SK-N-SH treated with all-trans-retinoic acid at 6 μM for 48 hours (cell line): Measurements from ENCODE around the gene MAP3K1.
"Not testable (repeated sequence)": the region's sequence is repeated elsewhere in the genome, so short reads cannot be mapped to it uniquely, and the experiment has no call there.

Experiments
- ATAC-seq: fragments of 200-7000 bp; cut with Tn5 transposase; 3 replicates; pipeline ENCODE4 v1.9.1; 2020; ENCODE audit warnings: mild to moderate bottlenecking, moderate library complexity
- ARNTL ChIP-seq: fragments of 450-650 bp; formaldehyde crosslinking; IDR thresholded peaks from 2 replicates; pipeline ENCODE4 v1.5.0; 2020; ENCODE audit warnings: low read depth, mild to moderate bottlenecking, moderate library complexity, borderline replicate concordance
- BACH2 ChIP-seq: fragments of 250-450 bp; sonication (Bioruptor Pico); IDR thresholded peaks from 2 replicates; pipeline ENCODE4 v1.9.0; 2021; ENCODE audit warnings: mild to moderate bottlenecking, borderline replicate concordance
- ESRRG ChIP-seq: fragments of 250-450 bp; sonication (Bioruptor Pico); IDR thresholded peaks from 2 replicates; pipeline ENCODE4 v1.6.1; 2021; ENCODE audit warnings: mild to moderate bottlenecking
- GLIS3 ChIP-seq: fragments of 250-450 bp; sonication (Bioruptor Pico); IDR thresholded peaks from 2 replicates; pipeline ENCODE4 v1.5.0; 2020; ENCODE audit warnings: mild to moderate bottlenecking, moderate library complexity
- ISL1 ChIP-seq: fragments of 250-450 bp; sonication (Bioruptor Pico); IDR thresholded peaks from 2 replicates; pipeline ENCODE4 v2.1.2; 2022; ENCODE audit warnings: mild to moderate bottlenecking, moderate library complexity
- OSR1 ChIP-seq: fragments of 250-450 bp; sonication (Bioruptor Pico); IDR thresholded peaks from 2 replicates; pipeline ENCODE4 v1.8.0; 2022; ENCODE audit warnings: moderate library complexity, mild to moderate bottlenecking, inconsistent platforms
- PPARA ChIP-seq: fragments of 250-450 bp; sonication (Bioruptor Pico); IDR thresholded peaks from 2 replicates; pipeline ENCODE4 v1.5.0; 2020; ENCODE audit warnings: mild to moderate bottlenecking, borderline replicate concordance
- RARB ChIP-seq: fragments of 250-450 bp; sonication (Bioruptor Pico); IDR thresholded peaks from 2 replicates; pipeline ENCODE4 v1.8.0; 2021; ENCODE audit warnings: mild to moderate bottlenecking, moderate library complexity
- SNAI2 ChIP-seq: fragments of 250-450 bp; sonication (Bioruptor Pico); IDR thresholded peaks from 2 replicates; pipeline ENCODE4 v1.5.0; 2020; ENCODE audit warnings: mild to moderate bottlenecking, moderate library complexity
- TCF4 ChIP-seq: fragments of 250-450 bp; sonication (Bioruptor Pico); IDR thresholded peaks from 2 replicates; pipeline ENCODE4 v1.8.0; 2021; ENCODE audit warnings: mild to moderate bottlenecking, moderate library complexity, borderline replicate concordance
- ZC3H10 ChIP-seq: fragments of 250-450 bp; sonication (Bioruptor Pico); IDR thresholded peaks from 2 replicates; pipeline ENCODE4 v1.5.1; 2021; ENCODE audit warnings: mild to moderate bottlenecking, moderate library complexity
- ZFP3 ChIP-seq: fragments of 250-450 bp; sonication (Bioruptor Pico); IDR thresholded peaks from 2 replicates; pipeline ENCODE4 v1.5.0; 2020; ENCODE audit warnings: mild to moderate bottlenecking, moderate library complexity
- ZFP30 ChIP-seq: fragments of 450-650 bp; formaldehyde crosslinking; IDR thresholded peaks from 2 replicates; pipeline ENCODE4 v1.5.0; 2022; ENCODE audit warnings: mild to moderate bottlenecking, moderate library complexity
- ZNF70 ChIP-seq: fragments of 450-650 bp; formaldehyde crosslinking; IDR thresholded peaks from 2 replicates; pipeline ENCODE4 v1.5.0; 2020; ENCODE audit warnings: mild to moderate bottlenecking, moderate library complexity
- ZNF8 ChIP-seq: fragments of 450-650 bp; formaldehyde crosslinking; IDR thresholded peaks from 2 replicates; pipeline ENCODE4 v1.5.0; 2020; ENCODE audit warnings: mild to moderate bottlenecking, moderate library complexity
- TF ChIP-seq, protein P1 (sequence below): fragments of 250-450 bp; sonication (Bioruptor Pico); IDR thresholded peaks from 2 replicates; pipeline ENCODE4 v1.8.0; 2020; ENCODE audit warnings: mild to moderate bottlenecking, moderate library complexity, borderline replicate concordance
- TF ChIP-seq, protein P2 (sequence below): fragments of 250-450 bp; sonication (Bioruptor Pico); IDR thresholded peaks from 2 replicates; pipeline ENCODE4 v1.5.1; 2021; ENCODE audit warnings: mild to moderate bottlenecking, moderate library complexity
- TF ChIP-seq, protein P3 (sequence below): fragments of 250-450 bp; sonication (Bioruptor Pico); IDR thresholded peaks from 2 replicates; pipeline ENCODE4 v1.5.0; 2020; ENCODE audit warnings: mild to moderate bottlenecking, moderate library complexity

MAP3K1 gene

DNA sequence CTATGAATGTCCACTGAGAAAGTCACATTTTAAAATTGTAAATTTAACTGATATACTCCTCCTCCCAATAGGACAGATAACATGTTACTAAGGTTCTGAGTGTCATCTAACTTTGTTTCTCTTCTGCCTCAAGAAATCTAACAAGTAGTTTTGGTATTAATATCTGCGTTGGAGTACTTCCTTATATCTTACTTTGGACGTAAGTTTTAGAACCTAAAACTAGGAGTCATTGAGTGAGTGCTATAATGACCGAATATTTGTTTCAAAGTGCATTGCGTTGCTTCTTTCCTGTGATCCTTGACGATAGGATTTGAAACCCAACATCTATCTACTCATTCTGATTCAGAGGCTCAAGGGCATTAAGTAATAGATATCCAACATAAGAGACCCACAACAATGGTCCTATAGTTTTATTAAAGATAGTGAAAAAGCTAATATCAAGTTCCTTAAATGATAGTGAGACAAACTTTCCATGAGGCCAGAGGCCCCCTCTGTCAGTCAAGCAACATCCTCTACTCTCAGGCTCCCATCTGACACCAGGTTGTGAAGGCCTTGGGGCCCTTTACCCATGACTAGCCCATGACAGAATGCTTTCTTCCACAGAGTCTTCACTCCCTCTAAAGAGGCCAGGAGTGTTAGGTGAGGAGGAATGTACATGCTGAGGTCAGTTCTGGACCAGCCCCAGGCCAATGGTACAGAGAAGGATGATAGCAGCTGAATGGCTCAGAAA lies 45.3 kb upstream of the MAP3K1 start:
- no peak for ATAC-seq
- no peak for TF ChIP-seq ZFP3
- TF ChIP-seq ZFP30 (CRISPR knock-in tag) = no peak
- no peak for TF ChIP-seq RARB (CRISPR knock-in tag)
- no peak for TF ChIP-seq ZC3H10 (CRISPR knock-in tag)
- no peak for TF ChIP-seq TCF4 (CRISPR knock-in tag)
- TF ChIP-seq, protein P1, sequence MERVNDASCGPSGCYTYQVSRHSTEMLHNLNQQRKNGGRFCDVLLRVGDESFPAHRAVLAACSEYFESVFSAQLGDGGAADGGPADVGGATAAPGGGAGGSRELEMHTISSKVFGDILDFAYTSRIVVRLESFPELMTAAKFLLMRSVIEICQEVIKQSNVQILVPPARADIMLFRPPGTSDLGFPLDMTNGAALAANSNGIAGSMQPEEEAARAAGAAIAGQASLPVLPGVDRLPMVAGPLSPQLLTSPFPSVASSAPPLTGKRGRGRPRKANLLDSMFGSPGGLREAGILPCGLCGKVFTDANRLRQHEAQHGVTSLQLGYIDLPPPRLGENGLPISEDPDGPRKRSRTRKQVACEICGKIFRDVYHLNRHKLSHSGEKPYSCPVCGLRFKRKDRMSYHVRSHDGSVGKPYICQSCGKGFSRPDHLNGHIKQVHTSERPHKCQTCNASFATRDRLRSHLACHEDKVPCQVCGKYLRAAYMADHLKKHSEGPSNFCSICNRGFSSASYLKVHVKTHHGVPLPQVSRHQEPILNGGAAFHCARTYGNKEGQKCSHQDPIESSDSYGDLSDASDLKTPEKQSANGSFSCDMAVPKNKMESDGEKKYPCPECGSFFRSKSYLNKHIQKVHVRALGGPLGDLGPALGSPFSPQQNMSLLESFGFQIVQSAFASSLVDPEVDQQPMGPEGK = no peak
- TF ChIP-seq, protein P2, sequence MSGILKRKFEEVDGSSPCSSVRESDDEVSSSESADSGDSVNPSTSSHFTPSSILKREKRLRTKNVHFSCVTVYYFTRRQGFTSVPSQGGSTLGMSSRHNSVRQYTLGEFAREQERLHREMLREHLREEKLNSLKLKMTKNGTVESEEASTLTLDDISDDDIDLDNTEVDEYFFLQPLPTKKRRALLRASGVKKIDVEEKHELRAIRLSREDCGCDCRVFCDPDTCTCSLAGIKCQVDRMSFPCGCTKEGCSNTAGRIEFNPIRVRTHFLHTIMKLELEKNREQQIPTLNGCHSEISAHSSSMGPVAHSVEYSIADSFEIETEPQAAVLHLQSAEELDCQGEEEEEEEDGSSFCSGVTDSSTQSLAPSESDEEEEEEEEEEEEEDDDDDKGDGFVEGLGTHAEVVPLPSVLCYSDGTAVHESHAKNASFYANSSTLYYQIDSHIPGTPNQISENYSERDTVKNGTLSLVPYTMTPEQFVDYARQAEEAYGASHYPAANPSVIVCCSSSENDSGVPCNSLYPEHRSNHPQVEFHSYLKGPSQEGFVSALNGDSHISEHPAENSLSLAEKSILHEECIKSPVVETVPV (CRISPR knock-in tag) = no peak
- no peak for TF ChIP-seq ZNF8 (CRISPR knock-in tag)
- TF ChIP-seq PPARA (CRISPR knock-in tag) = no peak
- TF ChIP-seq BACH2 = no peak
- TF ChIP-seq SNAI2 (CRISPR knock-in tag) = no peak

DNA sequence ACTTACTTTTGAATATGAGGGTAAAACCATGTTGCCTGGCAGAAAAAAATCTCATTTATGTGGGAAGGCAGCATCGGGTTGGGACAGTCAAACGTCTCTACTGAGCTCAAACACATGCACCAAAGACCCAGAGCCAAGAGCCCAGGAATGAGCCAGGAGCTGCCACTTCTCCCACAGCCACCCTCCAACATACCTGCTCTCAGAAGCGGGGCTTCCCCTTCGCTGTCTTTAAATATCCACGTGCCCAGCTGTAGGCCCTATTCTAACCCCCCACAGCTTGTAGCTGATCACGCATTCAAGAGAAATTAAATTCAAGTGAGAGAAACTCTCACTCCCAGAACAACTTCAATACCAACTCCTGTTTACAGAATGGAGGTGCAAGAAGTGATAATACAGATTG lies 42.6 kb upstream of the MAP3K1 start:
- ATAC-seq = no peak
- TF ChIP-seq, protein P3, sequence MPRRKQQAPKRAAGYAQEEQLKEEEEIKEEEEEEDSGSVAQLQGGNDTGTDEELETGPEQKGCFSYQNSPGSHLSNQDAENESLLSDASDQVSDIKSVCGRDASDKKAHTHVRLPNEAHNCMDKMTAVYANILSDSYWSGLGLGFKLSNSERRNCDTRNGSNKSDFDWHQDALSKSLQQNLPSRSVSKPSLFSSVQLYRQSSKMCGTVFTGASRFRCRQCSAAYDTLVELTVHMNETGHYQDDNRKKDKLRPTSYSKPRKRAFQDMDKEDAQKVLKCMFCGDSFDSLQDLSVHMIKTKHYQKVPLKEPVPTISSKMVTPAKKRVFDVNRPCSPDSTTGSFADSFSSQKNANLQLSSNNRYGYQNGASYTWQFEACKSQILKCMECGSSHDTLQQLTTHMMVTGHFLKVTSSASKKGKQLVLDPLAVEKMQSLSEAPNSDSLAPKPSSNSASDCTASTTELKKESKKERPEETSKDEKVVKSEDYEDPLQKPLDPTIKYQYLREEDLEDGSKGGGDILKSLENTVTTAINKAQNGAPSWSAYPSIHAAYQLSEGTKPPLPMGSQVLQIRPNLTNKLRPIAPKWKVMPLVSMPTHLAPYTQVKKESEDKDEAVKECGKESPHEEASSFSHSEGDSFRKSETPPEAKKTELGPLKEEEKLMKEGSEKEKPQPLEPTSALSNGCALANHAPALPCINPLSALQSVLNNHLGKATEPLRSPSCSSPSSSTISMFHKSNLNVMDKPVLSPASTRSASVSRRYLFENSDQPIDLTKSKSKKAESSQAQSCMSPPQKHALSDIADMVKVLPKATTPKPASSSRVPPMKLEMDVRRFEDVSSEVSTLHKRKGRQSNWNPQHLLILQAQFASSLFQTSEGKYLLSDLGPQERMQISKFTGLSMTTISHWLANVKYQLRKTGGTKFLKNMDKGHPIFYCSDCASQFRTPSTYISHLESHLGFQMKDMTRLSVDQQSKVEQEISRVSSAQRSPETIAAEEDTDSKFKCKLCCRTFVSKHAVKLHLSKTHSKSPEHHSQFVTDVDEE (CRISPR knock-in tag) = no peak
- TF ChIP-seq TCF4 (CRISPR knock-in tag) = no peak

DNA sequence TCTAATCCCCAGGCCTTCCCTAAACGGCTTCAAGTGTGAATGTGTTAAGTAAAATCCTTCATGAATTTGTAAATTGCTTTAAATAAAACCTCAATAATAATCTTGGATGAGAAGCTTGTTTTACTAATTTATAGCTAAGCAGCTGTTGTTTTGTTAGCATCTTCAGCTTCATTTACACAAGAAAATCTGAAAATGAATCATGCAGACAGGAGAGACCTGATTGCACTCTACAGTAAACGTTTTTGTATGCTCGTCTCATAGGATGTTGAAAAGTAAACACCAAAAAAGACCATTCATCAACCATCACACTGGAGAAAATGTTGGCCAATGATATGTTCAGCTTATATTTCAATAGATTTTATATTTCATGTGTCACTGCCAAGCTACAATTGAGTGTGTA lies 40.4 kb upstream of the MAP3K1 start:
- no peak for ATAC-seq
- TF ChIP-seq ESRRG (CRISPR knock-in tag) = no peak
- TF ChIP-seq ISL1 (CRISPR knock-in tag) = no peak
- TF ChIP-seq ARNTL = no peak
- TF ChIP-seq OSR1 (CRISPR knock-in tag) = no peak
- no peak for TF ChIP-seq TCF4 (CRISPR knock-in tag)
- no peak for TF ChIP-seq SNAI2 (CRISPR knock-in tag)
- TF ChIP-seq ZNF70 (CRISPR knock-in tag) = no peak
- no peak for TF ChIP-seq ZFP30 (CRISPR knock-in tag)
- TF ChIP-seq, protein P1 = no peak
- no peak for TF ChIP-seq GLIS3 (CRISPR knock-in tag)
- TF ChIP-seq, protein P2 (CRISPR knock-in tag) = no peak
- no peak for TF ChIP-seq BACH2
- TF ChIP-seq ZNF8 (CRISPR knock-in tag) = no peak

DNA sequence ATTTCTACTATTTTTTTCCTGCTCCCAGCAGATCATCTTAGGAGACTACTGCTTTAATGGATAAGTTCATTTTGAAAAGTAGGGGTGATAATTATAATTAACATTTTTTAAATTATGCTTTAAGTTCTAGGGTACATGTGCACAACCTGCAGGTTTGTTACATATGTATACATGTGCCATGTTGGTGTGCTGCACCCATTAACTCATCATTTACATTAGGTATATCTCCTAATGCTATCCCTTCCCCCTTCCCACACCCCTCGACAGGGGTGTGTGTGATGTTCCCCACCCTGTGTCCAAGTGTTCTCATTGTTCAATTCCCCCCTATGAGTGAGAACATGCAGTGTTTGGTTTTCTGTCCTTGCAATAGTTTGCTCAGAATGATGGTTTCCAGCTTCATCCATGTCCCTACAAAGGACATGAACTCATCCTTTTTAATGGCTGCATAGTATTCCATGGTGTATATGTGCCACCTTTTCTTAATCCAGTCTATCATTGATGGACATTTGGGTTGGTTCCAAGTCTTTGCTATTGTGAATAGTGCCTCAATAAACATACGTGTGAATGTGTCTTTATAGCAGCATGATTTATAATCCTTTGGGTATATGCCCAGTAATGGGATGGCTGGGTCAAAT lies 39.0 kb upstream of the MAP3K1 start:
- not testable (repeated sequence) for ATAC-seq
